ENCODE results near the gene TGM6.
A peak's percentile ranks its signal among the peaks of the same experiment; 100 is the strongest.
"Not testable (repeated sequence)": the region's sequence is repeated elsewhere in the genome, so short reads cannot be mapped to it uniquely, and the experiment has no call there.

The TGM6 gene

DNA sequence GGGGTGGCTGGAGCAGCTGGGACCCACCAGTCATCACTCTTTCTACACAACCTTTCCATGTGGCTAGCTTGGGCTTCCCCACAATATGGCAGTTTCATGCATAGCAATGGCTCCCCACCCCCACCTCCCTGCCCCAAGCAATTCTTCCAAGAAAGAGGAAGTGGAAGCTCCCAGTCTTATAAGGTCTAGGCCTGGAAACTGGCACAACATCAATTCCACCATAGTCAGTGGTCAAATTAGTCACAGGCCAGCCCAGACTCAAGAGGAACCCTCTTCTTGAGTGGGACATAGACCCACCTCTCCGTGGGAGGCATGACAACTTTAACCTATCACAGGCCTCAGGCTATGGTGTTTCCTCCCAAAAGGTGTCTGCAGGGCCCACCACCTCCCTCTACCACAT, 17.7 kb downstream of the TGM6 start:
- DNase-seq (ENCODE audit: low read depth in 2 of 2) = no peak

GRCh38 chr20:2399390-2399789, 18.7 kb downstream of the TGM6 start:
- DNase-seq (ENCODE audit: low read depth in 2 of 2) = no peak

DNA sequence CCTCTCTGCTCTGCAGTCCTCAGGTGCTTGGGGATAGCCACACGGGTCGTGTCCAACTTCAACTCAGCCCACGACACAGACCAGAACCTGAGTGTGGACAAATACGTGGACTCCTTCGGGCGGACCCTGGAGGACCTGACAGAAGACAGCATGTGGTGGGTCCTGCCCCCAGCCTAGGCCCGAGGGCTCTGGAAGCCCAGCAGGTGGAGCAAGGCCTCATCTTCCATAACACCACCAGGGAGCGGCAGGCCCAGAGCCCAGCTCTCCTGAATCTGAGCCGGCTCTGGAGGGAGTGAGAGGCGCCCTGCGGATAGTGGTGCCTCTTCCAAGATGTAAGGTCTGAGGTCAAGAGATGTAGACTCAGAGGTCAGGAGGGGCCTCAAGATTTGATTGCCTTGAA, 19.6 kb downstream of the TGM6 start:
- no peak for DNase-seq (ENCODE audit: low read depth in 2 of 2)

GRCh38 chr20:2401527-2401926, 20.8 kb downstream of the TGM6 start:
- DNase-seq (ENCODE audit: low read depth in 2 of 2) = no peak

GRCh38 chr20:2402271-2402980, 21.7 kb downstream of the TGM6 start:
- no peak for DNase-seq (ENCODE audit: low read depth in 2 of 2)

GRCh38 chr20:2403291-2404052, 22.8 kb downstream of the TGM6 start:
- no peak for DNase-seq (ENCODE audit: low read depth in 2 of 2)

- no peak for DNase-seq (ENCODE audit: low read depth in 2 of 2)
Measured at GRCh38 chr20:2405693-2406065, 25.0 kb downstream of the TGM6 start.

DNA sequence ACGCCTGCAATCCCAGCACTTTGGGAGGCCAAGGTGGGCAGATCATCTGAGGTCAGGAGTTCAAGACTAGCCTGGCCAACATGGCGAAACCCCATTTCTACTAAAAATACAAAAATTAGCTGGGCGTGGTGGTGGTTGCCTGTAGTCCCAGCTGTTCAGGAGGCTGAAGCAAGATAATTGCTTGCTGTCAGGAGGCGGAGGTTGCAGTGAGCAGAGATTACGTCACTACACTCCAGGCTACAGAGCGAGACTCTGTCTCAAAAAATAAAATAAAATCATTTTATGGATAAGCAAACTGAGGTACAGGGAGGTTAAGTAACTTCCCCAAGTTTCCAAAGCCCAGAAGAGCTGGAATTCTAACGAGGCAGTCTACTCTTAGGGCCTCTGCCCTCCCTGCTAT, 26.7 kb downstream of the TGM6 start:
- not testable (repeated sequence) for DNase-seq (ENCODE audit: low read depth in 2 of 2)

DNA sequence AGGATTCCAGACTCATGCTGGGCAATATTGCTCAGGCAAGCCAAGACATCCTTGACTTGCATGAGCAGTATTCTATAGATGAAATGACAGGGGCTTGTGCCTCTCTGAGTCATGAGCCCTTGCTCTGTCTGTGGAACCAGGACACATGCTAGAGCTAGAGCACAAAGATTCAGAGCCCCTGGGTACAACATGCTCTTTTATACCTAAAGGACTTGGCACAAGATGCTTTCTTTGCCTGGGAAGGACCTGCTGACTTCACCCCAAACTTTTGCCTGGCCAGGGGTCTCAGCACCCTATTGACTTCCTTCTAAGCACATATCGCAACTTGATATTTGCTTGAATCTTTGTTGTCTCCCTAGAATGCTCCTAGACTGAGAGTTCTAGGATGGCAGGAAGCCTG, 27.4 kb downstream of the TGM6 start:
- DNase-seq (ENCODE audit: low read depth in 2 of 2) = no peak

GRCh38 chr20:2416541-2417212, 36.0 kb downstream of the TGM6 start:
- DNase-seq (ENCODE audit: low read depth in 2 of 2) = no peak

GRCh38 chr20:2417213-2417541, 36.5 kb downstream of the TGM6 start:
- DNase-seq (ENCODE audit: low read depth in 2 of 2) = no peak

DNA sequence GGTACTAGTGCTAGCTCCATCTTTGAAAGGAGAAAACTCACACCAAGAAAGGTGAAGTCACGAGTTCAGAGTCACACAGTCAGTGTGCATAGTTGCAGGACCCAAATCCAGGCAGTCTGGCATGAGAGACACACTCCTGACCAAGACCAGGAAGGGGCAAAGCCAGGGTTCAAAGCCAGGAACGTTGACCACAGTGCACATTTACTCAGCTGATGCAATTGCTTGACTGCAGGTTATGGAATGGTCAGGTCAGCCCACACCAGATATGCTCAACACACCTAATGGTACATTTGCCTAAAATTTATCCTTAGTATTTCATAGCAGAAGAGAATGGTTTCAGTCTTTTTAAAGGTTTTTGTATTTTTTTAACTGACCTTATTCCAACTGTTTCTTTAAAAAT, 37.7 kb downstream of the TGM6 start:
- no peak for DNase-seq (ENCODE audit: low read depth in 2 of 2)

DNA sequence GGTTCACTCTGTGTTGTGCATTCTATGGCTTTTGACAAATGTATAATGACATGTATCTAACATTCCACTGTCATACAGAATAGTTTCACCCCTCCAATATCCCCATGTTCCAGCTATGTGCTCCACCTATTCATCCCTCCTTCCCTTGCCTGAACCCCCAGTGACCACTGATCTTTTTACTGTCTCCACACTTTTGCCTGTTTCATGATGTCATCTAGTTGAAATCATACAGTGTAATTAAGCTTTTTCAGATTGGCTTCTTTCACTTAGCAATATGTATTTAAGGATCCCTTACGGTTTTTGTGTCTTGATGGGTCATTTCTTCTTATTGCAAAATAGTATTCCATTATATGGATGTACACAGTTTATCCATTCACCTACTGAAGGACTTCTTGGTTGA, 39.8 kb downstream of the TGM6 start:
- DNase-seq (ENCODE audit: low read depth in 2 of 2) = no peak

GRCh38 chr20:2421247-2421646, 40.5 kb downstream of the TGM6 start:
- no peak for DNase-seq (ENCODE audit: low read depth in 2 of 2)

DNA sequence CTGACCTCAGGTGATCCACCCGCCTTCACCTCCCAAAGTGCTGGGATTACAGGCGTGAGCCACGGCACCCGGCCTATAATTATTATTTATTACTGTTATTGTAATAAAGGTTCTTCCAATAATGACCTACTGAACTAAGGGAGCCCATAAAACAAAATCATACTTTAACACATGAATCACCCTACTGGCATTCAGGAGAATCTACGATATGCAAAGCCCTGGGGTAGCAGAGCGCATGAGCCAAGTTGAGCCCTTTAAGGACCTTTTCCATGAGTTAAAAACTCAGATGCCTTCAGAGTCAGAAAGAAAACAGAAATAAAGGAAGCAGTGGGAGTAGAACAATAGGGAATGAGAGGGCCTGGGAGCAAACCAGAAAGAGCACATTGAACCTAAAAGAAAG, 48.4 kb downstream of the TGM6 start:
- no peak for DNase-seq (ENCODE audit: low read depth in 2 of 2)

- no peak for DNase-seq (ENCODE audit: low read depth in 2 of 2)
Measured at GRCh38 chr20:2430538-2430937, 49.8 kb downstream of the TGM6 start.

GRCh38 chr20:2431185-2431584, 50.5 kb downstream of the TGM6 start:
- DNase-seq (ENCODE audit: low read depth in 2 of 2) = no peak

GRCh38 chr20:2446845-2447244, 66.1 kb downstream of the TGM6 start:
- no peak for DNase-seq (ENCODE audit: low read depth in 2 of 2)

DNA sequence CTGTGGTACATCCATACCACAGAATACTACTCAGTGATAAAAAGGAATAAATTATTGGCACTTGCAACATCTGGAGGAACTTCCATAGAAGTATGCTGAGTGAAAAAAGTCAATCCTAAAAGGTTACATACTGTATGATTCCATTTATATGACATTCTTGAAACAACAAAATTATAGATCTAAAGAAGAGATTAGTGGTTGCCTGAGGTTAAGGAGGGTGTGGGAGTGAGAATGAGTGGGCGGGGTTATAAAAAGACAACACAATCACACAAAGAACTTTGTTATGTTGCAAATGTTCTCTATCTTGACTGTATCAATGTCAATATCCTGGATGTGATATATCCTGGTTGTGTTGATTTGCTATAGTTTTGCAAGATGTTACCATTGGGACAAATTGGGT, 68.7 kb downstream of the TGM6 start:
- no peak for DNase-seq (ENCODE audit: low read depth in 2 of 2)

DNA sequence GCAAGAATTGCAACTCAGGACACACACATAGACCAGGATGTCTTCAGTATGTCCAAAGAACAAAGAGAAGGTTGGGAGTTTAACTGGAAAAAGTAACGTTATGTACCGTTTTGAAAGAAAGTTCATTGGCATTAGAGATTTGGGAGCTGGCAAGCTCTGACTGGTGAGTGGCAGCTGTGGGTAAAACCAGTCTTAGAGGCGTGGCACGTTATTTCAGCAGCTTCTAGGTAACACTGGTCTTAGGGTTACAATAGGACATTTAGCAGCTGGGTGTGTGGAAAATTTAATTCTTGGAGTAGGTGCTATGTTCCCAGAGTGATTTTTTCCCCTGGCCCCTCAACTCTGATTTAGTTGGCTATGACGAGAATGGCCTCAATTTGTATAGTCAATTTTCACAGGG, 70.7 kb downstream of the TGM6 start:
- no peak for DNase-seq (ENCODE audit: low read depth in 2 of 2)

DNA sequence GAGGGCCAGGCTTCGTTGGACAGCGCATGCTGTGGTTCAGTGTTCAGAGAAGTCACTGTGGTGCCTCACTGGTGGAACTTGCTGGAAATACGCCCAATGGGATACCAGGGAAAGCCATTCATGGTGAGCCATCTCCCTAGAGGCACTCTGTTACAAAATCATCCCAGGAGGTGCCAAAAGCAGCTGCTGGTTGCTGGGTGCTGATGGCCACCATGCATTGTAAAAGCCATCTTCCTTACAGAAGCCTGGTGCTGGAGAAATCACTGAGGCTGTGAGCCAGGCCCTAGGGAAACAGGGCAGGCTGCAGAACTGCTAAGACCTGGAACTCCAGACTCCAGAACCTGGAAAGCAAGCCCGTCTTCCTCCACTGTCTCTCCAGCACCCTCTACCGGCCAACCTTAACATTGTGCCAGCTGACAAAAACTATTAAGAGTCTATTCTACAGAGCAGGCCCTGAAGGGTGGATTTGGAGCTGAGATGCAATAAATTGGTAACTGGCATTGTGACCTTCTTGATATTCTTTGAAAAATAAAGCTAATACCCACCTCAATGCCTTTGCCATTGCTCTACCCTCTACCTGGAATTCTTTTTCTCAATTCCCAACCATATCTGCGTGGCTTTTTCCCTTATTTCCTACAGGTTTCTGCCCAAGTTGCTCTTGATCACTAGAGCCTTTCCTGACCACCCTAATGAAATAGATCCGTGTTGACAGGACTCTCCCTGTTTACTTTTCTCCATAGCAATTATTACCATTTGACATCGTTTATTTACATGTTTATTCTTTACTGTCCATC, 71.4 kb downstream of the TGM6 start:
- DNase-seq (ENCODE audit: low read depth in 2 of 2) = peak; percentile 26 to 39

DNA sequence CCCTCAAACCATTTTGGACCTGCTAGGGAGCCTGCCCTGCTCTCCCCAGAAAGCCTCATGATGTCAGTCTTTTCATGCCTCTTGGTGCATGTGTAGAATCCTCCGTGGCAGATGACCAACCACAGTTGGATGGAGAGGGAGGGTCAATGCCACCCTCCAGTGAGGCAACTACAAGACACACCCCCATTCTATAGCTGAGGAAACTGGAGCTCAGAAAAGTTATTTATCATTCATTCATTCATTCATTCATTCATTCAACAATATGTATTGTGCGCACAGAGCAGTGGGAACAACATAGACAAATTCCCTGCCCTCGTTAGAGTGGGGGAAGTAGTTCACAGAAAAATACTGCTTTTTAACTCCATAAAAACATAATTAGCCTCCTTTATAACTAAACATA, 73.1 kb downstream of the TGM6 start:
- no peak for DNase-seq (ENCODE audit: low read depth in 2 of 2)
